Activated T-cell treated with anti-CD3 and anti-CD28 coated beads, Interleukin-2, amount 50 U/mL, for 4 hours (primary cell): ENCODE measurements around the gene AANAT. TPM values are rescaled to one million over a fixed set of nuclear protein-coding genes. Genes with fewer than 3 reads are reported as not detected.

Experiments used
- ATAC-seq, 2 donors: fragments of 200-7000 bp; cut with Tn5 transposase; one replicate each; pipeline ENCODE4 v1.10.0; 2021
- DNase-seq: peaks from one replicate; pipeline ENCODE4 v3.0.0-alpha.2; 2020
- H3K27me3 Mint-ChIP-seq: one replicate; pipeline ENCODE4 v1.8.0; 2021; ENCODE audit warnings: low read depth, mixed read lengths
- H3K36me3 Mint-ChIP-seq: one replicate; pipeline ENCODE4 v1.8.0; 2022; ENCODE audit warnings: mixed read lengths; ENCODE audit not compliant: insufficient read depth
- H3K4me1 Mint-ChIP-seq: one replicate; pipeline ENCODE4 v1.8.0; 2021; ENCODE audit warnings: low read depth, mixed read lengths
- H3K4me3 Mint-ChIP-seq: one replicate; pipeline ENCODE4 v1.8.0; 2021; ENCODE audit warnings: mild to moderate bottlenecking, moderate library complexity, mixed read lengths
- H3K9me3 Mint-ChIP-seq: one replicate; pipeline ENCODE4 v1.8.0; 2021; ENCODE audit warnings: mixed read lengths
- total RNA-seq, 3 donors: library from RNA; stranded (reverse); gene quantifications; one replicate each; pipeline ENCODE4 v1.2.1, GENCODE V29; 2021

AANAT gene
- total RNA-seq, 3 donors from 2014 or later = not detected

DNA sequence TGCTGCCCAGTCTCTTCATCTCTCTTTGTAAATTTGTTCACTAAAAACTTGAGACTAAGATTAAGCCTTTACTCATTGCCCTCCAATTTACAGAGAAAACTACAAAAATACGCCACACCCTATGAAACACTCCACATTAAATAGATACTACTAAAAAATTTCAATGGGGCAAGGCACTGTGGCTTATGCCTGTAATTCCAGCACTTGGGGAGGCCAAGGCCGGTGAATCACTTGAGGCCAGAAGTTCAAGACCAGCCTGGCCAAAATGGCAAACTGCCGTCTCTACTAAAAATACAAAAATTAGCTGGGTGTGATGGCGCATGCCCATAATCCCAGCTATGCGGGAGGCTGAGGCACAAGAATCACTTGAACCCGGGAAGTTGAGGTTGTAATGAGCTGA, 18.3 kb upstream of the AANAT start:
- H3K4me1 Mint-ChIP-seq = peaks cover 69% of the 10 kb centered on the region
- H3K27me3 Mint-ChIP-seq = no peaks in the 10 kb centered on the region
- H3K36me3 Mint-ChIP-seq = no peaks in the 10 kb centered on the region
- no peak overlapping the region for H3K4me3 Mint-ChIP-seq
- DNase-seq (no peak), ATAC-seq (no peak)
- no peaks in the 10 kb centered on the region for H3K9me3 Mint-ChIP-seq

DNA sequence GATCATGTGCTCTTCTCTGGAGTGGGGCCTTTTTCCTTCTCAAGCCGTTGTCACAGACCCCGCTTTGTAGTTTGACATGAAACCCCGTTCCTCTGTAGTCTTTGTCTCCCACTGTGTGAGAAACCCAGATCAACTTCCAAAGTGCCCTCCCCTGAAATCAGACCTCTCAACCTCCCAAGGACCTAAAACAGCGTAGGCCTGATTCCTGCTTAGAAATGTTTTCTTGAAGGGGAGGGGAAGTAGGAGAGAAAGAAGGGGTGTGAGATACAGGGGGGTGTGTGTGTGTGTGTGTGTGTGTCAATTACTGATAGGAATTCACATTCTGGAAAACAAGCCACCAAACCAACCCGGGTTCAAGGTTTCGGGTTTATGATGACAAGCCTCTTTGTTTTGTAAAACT, 15.9 kb upstream of the AANAT start:
- ATAC-seq = no peak

DNA sequence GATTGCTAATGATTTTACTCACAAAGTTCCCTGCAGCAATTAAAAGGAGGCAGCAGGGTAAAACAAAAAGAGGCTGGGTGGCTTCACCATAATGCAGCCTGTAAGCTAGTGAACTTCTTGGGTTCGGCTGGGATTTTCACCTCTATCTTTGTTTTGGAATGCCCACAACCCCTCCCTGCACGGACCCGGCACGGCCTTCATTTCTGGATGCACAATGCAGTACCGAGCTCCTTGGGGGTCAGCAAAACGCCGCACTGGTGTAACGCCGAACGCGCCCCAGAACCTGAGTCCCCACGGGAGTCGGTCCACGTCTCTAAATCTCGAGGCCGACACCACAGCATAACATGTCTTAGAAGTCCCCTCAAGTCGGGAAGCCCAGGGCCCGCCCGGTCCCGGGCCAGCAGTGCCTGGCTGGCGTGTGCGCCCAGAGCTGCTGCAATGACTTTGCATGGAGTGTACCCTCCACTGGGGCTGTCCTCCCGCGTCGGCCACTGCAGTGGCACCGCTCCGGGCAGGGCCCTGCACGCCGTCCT, 15.2 kb upstream of the AANAT start:
- Mint-ChIP-seq H3K4me1 (peaks cover 40% of the 10 kb centered on the region), H3K36me3 (no peaks in the 10 kb centered on the region), H3K4me3 (peak overlapping the region; percentile 88), H3K9me3 (no peaks in the 10 kb centered on the region), H3K27me3 (no peaks in the 10 kb centered on the region)
- no peak for DNase-seq
- peak; percentile 30 to 38 for ATAC-seq

More for the DNA sequence above, 15.9 kb upstream of the AANAT start:
- Mint-ChIP-seq H3K9me3 (no peaks in the 10 kb centered on the region), H3K27me3 (no peaks in the 10 kb centered on the region), H3K4me3 (peak overlapping the region; percentile 88), H3K4me1 (peaks cover 47% of the 10 kb centered on the region), H3K36me3 (no peaks in the 10 kb centered on the region)
- no peak for DNase-seq

DNA sequence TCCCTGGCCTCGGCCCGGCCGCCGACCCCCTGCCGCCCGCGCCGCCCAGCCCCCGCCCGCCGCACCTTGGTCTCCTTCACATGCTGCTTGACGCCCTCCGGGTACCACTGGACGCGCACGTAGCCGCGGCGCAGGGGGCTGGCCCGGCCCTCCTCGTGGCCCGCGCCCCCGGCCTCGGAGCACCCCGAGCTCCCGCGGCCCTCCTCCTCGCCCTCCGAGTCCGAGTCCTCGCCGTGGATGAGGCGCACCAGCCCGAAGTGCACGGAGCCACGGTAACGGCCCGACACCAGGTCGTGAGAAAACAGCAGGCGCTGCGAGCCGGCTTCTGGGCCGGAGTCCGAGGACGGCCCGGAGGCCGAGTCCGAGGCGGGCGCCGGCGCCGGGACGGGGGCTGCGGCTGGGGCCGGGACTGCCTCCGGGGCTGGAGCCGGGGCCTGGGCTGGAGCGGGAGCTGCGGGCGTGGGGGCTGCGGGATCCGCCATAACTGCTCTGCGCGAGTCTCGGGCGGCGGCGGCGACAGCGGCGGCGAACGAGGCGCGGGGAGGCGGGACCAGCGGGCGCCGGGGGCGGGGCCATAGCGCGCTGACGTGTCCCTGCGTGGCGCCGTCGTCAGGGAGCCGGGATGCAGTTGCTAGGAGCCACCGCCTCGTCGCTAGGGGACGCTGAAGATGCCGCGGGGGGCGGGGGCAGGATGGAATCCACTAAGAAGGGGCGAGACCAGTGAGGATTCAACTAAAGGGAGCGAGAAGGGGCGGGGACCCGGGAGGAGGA, 14.6 kb upstream of the AANAT start, which contains the start of gene UBE2O:
TSS of gene UBE2O (minus strand) at position 493 of the 771 bp plus-strand sequence. CDS start at position 482, 11 bp downstream.
- peaks cover 34% of the 10 kb centered on the region for H3K4me1 Mint-ChIP-seq
- H3K9me3 Mint-ChIP-seq = no peaks in the 10 kb centered on the region
- peak within 1 kb of the TSS; percentile 88 for H3K4me3 Mint-ChIP-seq
- no peaks in the 10 kb centered on the region for H3K27me3 Mint-ChIP-seq
- peak; percentile 90 for DNase-seq
- peak; percentile 95 to 97 for ATAC-seq
- no peaks in the 10 kb centered on the region for H3K36me3 Mint-ChIP-seq

DNA sequence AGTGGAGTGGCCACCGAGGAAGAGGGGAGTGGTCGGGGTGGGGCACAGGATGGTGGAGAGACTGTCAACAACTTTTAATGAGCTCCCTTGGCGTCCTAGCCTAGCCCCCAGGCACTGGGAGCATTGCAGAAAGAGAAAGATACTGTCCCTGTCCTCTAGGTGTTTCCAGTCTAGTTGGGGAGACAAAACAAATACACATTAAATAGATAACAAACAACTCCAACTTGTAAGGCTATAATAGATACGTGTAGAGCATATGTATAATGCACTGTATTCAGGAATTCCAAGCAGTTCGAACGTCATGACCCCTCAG, 14.0 kb upstream of the AANAT start:
- ATAC-seq = no peak
- H3K4me3 Mint-ChIP-seq = peak overlapping the region; percentile 88
- H3K4me1 Mint-ChIP-seq = peaks cover 29% of the 10 kb centered on the region
- no peaks in the 10 kb centered on the region for H3K27me3 Mint-ChIP-seq
- DNase-seq = no peak
- no peaks in the 10 kb centered on the region for H3K9me3 Mint-ChIP-seq
- H3K36me3 Mint-ChIP-seq = no peaks in the 10 kb centered on the region

DNA sequence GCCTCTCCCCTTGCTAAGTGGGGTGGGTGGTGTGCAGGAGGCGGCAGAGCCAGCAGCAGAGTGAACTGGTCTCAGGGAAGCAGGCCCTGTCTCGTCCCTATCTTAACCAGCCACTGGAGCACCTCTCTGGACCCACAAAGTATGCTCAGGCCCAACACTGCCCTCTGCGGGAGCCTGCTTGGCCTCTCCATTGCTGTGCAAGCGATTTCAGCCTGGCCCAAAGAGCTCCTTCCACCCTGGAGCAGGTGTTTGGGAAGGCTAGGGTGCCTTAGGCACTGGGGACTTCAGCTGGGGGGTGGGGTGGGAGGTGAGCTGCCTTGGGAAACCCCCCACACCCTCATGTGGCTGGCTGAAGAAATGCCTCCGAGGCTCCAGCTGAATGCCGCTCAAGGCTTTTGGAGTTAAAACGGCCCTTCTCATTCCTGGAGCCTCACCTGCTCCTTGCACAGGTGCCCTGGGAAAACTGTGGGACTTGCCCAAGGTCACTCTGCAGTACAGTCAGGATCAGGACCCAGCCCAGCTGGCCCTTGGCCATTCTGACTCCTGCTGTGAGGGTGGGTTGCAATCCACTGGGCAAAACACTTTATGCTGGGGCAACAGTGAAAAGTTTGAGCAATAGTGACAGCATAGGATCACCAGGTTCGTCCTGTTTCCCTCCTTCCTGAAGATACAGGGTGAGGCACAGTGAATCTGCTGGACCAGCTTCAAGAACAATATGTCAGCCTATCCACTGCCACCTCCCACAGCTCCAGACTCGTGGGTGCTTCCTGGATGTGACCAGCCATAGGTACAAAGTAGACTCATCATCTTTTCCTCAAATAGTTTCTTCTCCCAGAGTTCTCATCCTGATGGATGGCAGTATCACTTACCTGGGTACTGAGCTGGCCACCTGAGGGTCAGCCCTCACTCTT, 8.6 kb upstream of the AANAT start:
- Mint-ChIP-seq H3K27me3 (no peaks in the 10 kb centered on the region), H3K9me3 (no peaks in the 10 kb centered on the region), H3K4me3 (no peak overlapping the region), H3K4me1 (no peaks in the 10 kb centered on the region), H3K36me3 (no peaks in the 10 kb centered on the region)
- DNase-seq (no peak), ATAC-seq (no peak)

DNA sequence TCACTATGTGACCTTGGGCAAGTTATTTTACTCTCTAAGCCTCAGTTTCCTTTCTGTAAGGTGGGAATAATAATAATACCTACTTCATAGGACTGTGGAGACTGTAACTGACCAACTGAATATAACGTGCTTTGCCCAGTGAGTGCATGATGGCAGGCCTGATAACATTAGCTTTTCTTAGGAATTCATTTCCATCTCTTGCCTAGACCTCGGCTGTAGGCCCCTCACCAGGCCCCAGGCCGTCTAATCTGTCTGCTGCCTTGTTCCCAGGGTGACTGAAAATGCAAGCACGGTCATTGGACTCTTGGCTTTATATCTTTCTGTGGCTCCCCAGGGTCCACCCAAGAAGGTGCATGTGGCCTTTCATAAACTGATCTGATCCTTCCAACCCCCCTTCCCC, 7.7 kb upstream of the AANAT start:
- no peaks in the 10 kb centered on the region for H3K27me3 Mint-ChIP-seq
- H3K4me3 Mint-ChIP-seq = no peak overlapping the region
- no peaks in the 10 kb centered on the region for H3K9me3 Mint-ChIP-seq
- no peaks in the 10 kb centered on the region for H3K36me3 Mint-ChIP-seq
- DNase-seq = no peak
- no peaks in the 10 kb centered on the region for H3K4me1 Mint-ChIP-seq
- ATAC-seq = no peak

DNA sequence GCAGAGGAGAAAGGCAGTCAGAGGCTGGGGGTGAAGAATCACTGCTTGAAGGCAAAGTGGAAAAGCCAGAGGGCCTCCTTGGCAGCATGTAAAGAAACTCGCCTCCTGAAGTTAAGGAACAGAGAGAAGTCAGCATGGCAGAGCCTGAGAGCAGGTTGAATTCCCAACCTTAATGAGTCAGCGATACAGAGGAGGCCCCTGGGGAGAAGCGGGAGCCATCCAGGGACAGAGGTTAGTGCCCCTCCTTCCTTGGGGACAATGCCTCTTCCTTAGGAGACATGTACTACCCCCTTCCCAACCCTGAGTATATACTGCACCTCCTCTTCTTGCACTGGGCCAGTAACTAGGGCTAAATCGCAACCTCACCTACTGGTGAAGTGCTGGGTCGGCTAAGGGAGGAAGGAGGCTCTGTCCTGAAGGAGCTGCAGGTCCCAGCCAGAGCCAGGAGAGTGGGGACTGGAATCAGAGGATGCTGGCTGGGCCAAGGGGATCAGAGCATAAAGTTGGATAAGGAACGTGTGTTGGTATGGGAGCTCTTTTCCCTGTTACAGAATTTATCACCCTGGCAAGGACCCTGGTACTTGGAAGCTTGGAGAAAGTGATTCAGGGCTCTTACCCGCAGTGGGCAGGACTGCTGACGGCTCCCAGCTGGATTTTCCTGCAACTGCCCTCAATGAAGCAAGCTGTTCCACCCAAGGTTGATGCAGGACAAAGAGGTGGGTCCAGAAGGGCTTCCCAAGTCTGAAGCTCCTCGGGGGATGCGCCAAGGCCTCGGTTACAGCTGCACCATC, 5.4 kb upstream of the AANAT start:
- H3K36me3 Mint-ChIP-seq = no peaks in the 10 kb centered on the region
- no peak for ATAC-seq
- no peak overlapping the region for H3K4me3 Mint-ChIP-seq
- H3K27me3 Mint-ChIP-seq = no peaks in the 10 kb centered on the region
- H3K9me3 Mint-ChIP-seq = no peaks in the 10 kb centered on the region
- DNase-seq = no peak
- H3K4me1 Mint-ChIP-seq = peaks cover 2% of the 10 kb centered on the region

DNA sequence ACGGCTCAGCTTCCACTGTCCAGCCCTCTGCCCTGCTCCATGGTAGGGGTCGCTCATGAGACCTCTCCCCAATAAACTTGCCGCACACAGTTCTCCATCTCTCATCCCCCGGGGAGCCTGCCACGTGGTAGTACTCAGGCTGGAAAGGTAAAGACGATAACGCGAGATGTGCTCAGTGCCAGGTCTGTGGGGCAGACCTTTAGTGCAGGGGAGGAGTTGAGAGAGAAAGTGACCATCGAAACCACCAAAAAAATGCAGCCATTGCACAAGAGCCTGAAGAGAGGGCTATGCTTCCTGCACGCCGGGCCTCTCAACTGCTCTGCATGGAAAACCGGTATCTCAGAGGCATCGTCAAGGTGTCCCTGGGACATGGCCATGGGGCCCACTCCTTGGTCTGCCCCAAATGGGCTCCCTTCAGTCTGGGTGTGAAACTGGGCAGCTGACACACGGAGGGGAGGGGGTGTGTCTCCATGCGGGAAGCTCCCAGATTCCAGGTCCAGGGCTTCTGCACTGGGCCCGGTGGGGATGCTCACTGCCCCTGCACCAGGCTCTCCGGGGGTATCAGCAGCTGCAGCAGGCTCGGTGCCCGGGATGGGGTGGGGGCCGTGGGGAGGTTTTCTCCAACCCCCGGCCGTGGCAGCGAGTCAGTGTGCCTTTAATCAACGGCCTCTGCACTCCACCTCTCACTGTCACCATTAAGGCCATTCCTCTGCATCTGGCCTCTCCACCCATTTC, 4.7 kb upstream of the AANAT start:
- DNase-seq (no peak), ATAC-seq (no peak)
- Mint-ChIP-seq H3K27me3 (no peaks in the 10 kb centered on the region), H3K4me1 (peaks cover 2% of the 10 kb centered on the region), H3K36me3 (no peaks in the 10 kb centered on the region), H3K9me3 (no peaks in the 10 kb centered on the region), H3K4me3 (no peak overlapping the region)

DNA sequence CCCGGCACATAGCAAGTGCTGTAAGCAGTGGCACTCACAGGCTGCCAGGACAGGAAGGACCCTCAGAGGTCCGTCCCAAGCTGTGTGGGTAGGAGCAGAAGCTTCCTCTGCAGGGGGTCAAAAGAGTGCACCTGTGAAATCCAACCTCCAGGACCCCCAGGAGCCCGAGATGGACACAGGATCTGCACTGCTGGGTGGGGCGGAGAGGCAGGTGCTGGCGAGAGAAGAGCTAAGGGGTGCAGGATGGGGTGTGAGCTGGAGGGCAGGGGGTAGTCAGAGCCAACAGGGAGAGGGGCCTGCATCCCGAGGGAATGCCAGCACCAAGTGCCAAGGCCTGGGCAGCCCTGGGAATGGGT, 650 bp upstream of the AANAT start:
- H3K36me3 Mint-ChIP-seq = peaks cover 4% of the 10 kb centered on the region
- H3K9me3 Mint-ChIP-seq = no peaks in the 10 kb centered on the region
- no peaks in the 10 kb centered on the region for H3K27me3 Mint-ChIP-seq
- ATAC-seq (no peak), DNase-seq (no peak)
- H3K4me1 Mint-ChIP-seq = peaks cover 2% of the 10 kb centered on the region
- no peak overlapping the region for H3K4me3 Mint-ChIP-seq

DNA sequence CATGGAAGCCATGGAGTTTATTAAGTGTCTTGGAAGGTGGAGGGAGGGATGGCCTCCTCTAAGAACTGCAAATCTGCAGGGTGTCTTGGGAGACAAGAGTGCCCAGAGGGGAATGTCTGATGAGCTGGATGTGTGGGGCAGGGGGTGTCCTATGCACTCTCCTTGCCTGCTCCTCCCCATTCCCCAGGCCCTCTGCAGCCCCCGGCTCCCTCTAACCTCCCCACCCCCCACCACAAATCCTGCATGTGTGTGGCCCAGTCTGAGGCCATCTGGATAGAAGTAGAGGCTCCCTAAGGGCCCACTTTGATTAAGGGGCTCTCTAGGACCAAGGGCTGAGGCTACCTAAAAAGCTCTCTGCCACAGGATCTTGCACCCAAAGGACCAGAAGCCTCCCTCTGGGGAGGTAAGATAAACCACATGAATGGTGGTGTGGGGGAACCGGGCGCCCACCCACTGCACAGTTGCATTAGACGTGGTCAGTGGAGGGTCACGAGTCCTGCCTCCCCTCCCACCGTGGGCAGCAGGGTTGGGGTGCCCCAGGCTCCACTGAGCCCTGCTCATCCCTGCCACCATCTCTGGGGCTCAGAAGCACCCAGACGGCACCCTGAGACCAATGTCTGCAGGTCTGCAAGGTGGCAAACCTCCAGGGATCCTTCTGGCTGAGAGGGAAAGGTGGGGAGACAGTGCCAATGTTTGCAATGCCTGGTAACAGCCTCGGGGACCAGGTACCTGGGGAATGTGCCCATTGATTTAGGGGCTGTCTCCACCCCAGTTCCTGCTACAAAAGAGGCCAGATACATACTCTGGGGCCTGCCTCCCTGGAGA, 618 bp downstream of the AANAT start:
- Mint-ChIP-seq H3K4me1 (peaks cover 2% of the 10 kb centered on the region), H3K36me3 (peaks cover 5% of the 10 kb centered on the region), H3K9me3 (no peaks in the 10 kb centered on the region), H3K4me3 (no peak overlapping the region), H3K27me3 (no peaks in the 10 kb centered on the region)
- ATAC-seq = no peak
- DNase-seq = no peak

DNA sequence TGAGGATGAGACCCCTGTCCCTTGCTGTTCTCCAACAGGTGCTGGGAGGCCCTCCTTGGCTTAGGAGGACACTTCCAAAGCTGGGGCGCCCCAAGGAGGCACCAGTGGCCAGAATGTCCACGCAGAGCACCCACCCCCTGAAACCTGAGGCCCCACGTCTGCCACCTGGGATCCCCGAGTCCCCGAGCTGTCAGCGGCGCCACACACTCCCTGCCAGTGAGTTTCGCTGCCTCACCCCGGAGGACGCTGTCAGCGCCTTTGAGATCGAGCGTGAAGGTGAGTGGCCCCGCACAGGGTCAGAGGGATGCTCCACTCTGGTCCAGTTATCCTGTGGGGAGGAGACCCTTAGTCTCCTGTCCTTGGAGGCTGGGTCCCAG, 1.2 kb downstream of the AANAT start:
- peaks cover 2% of the 10 kb centered on the region for H3K4me1 Mint-ChIP-seq
- DNase-seq = no peak
- ATAC-seq = no peak

More for the DNA sequence above, 1.2 kb downstream of the AANAT start:
- H3K9me3 Mint-ChIP-seq = no peaks in the 10 kb centered on the region
- H3K27me3 Mint-ChIP-seq = no peaks in the 10 kb centered on the region
- no peak overlapping the region for H3K4me3 Mint-ChIP-seq
- peaks cover 5% of the 10 kb centered on the region for H3K36me3 Mint-ChIP-seq
